NCI-H510A (cell line): ENCODE measurements around the gene COX6B1.
A peak's percentile ranks its signal among the peaks of the same experiment; 100 is the strongest.
"Not testable (repeated sequence)": the region's sequence is repeated elsewhere in the genome, so short reads cannot be mapped to it uniquely, and the experiment has no call there.

Experiments used
- DNase-seq: peaks from one replicate; lab custom pipeline; 2025; lab: John Stamatoyannopoulos, UW

The COX6B1 gene

GRCh38 chr19:35633727-35634440 is 14.2 kb upstream of the COX6B1 start:
- DNase-seq = no peak

GRCh38 chr19:35636651-35637050 is 11.5 kb upstream of the COX6B1 start:
- DNase-seq = no peak

- DNase-seq = no peak
Measured at GRCh38 chr19:35637165-35637564, 11.0 kb upstream of the COX6B1 start.

GRCh38 chr19:35639321-35639639 is 8.8 kb upstream of the COX6B1 start:
- no peak for DNase-seq

- DNase-seq = no peak
Measured at GRCh38 chr19:35639863-35640262, 8.3 kb upstream of the COX6B1 start.

- no peak for DNase-seq
Measured at GRCh38 chr19:35641515-35642151, 6.5 kb upstream of the COX6B1 start, which contains the start of gene ETV2. TSS of gene ETV2 (plus strand) at chr19:35641745. CDS start at chr19:35642461, 716 bp downstream.

- DNase-seq = no peak
Measured at GRCh38 chr19:35642312-35642711, 5.8 kb upstream of the COX6B1 start.

GRCh38 chr19:35642798-35643254 is 5.3 kb upstream of the COX6B1 start:
- DNase-seq = no peak

- peak; percentile 94 for DNase-seq
Measured at GRCh38 chr19:35643255-35644205, 4.6 kb upstream of the COX6B1 start.

- peak; percentile 94 for DNase-seq
Measured at GRCh38 chr19:35644206-35644986, 3.7 kb upstream of the COX6B1 start.

- DNase-seq = peak; percentile 22
Measured at GRCh38 chr19:35644987-35645679, 3.0 kb upstream of the COX6B1 start.

GRCh38 chr19:35645680-35646511 is 2.2 kb upstream of the COX6B1 start:
- DNase-seq = no peak

GRCh38 chr19:35650581-35650980 is 2.5 kb downstream of the COX6B1 start:
- DNase-seq = no peak

GRCh38 chr19:35654828-35655227 is 6.7 kb downstream of the COX6B1 start:
- not testable (repeated sequence) for DNase-seq

GRCh38 chr19:35655600-35655999 is 7.5 kb downstream of the COX6B1 start:
- no peak for DNase-seq

GRCh38 chr19:35656700-35657099 is 8.6 kb downstream of the COX6B1 start:
- no peak for DNase-seq

- no peak for DNase-seq
Measured at GRCh38 chr19:35657904-35658700, 10.0 kb downstream of the COX6B1 start.

- no peak for DNase-seq
Measured at GRCh38 chr19:35661995-35662340, 13.8 kb downstream of the COX6B1 start.

- DNase-seq = no peak
Measured at GRCh38 chr19:35663981-35664380, 15.9 kb downstream of the COX6B1 start.
